ENCODE data around the gene HEXB.

The HEXB gene

GRCh38 chr5:74761241-74761640 is 76.2 kb downstream of the HEXB start:
- TF ChIP-seq TAF1 (IDR thresholded peaks at IDR 0.05; ENCODE audit: low read depth) (no peak), CREB1 (IDR thresholded peaks at IDR 0.05; ENCODE audit: low read depth) (no peak), NFIC (IDR thresholded peaks at IDR 0.05) (no peak), EGR1 (IDR thresholded peaks at IDR 0.05) (no peak), YY1 (IDR thresholded peaks at IDR 0.05; ENCODE audit: low read depth) (no peak), REST (IDR thresholded peaks at IDR 0.05; ENCODE audit: low read depth) (no peak), TEAD4 (IDR thresholded peaks at IDR 0.05) (no peak), FOXM1 (IDR thresholded peaks at IDR 0.05; ENCODE audit: borderline replicate concordance, low read depth) (no peak), USF1 (IDR thresholded peaks at IDR 0.05) (no peak), MAX (IDR thresholded peaks at IDR 0.05) (no peak), ZBTB7A (IDR thresholded peaks at IDR 0.05; ENCODE audit: low read depth) (no peak), CEBPB (IDR thresholded peaks at IDR 0.05) (no peak), RAD21 (IDR thresholded peaks at IDR 0.05; ENCODE audit: low read depth) (no peak), TCF12 (IDR thresholded peaks at IDR 0.05; ENCODE audit: low read depth) (no peak), EP300 (IDR thresholded peaks at IDR 0.05; ENCODE audit: borderline replicate concordance) (no peak)

- peak; percentile 21; the same call in 1 of the 2 replicates for TF ChIP-seq TEAD4 (IDR thresholded peaks at IDR 0.05)
- no peak for TF ChIP-seq EP300 (IDR thresholded peaks at IDR 0.05; ENCODE audit: borderline replicate concordance)
- peak; percentile 40; the same call in 1 of the 2 replicates for TF ChIP-seq TCF12 (IDR thresholded peaks at IDR 0.05; ENCODE audit: low read depth)
- TF ChIP-seq REST (IDR thresholded peaks at IDR 0.05; ENCODE audit: low read depth) = no peak
- TF ChIP-seq CREB1 (IDR thresholded peaks at IDR 0.05; ENCODE audit: low read depth) = no peak
- TF ChIP-seq CEBPB (IDR thresholded peaks at IDR 0.05) = no peak
- TF ChIP-seq RAD21 (IDR thresholded peaks at IDR 0.05; ENCODE audit: low read depth) = no peak
- no peak for TF ChIP-seq FOXM1 (IDR thresholded peaks at IDR 0.05; ENCODE audit: borderline replicate concordance, low read depth)
- TF ChIP-seq ZBTB7A (IDR thresholded peaks at IDR 0.05; ENCODE audit: low read depth) = no peak
- no peak for TF ChIP-seq USF1 (IDR thresholded peaks at IDR 0.05)
- TF ChIP-seq EGR1 (IDR thresholded peaks at IDR 0.05) = no peak
- TF ChIP-seq NFIC (IDR thresholded peaks at IDR 0.05) = no peak
- TF ChIP-seq MAX (IDR thresholded peaks at IDR 0.05) = no peak
These were observed 77.6 kb downstream of the HEXB start for GRCh38 chr5:74762599-74762998.

- no peak for TF ChIP-seq REST (IDR thresholded peaks at IDR 0.05; ENCODE audit: low read depth)
- no peak for TF ChIP-seq USF1 (IDR thresholded peaks at IDR 0.05)
- TF ChIP-seq EP300 (IDR thresholded peaks at IDR 0.05; ENCODE audit: borderline replicate concordance) = no peak
- no peak for TF ChIP-seq RAD21 (IDR thresholded peaks at IDR 0.05; ENCODE audit: low read depth)
- no peak for TF ChIP-seq FOXM1 (IDR thresholded peaks at IDR 0.05; ENCODE audit: borderline replicate concordance, low read depth)
- TF ChIP-seq CEBPB (IDR thresholded peaks at IDR 0.05) = no peak
- TF ChIP-seq TCF12 (IDR thresholded peaks at IDR 0.05; ENCODE audit: low read depth) = no peak
- no peak for TF ChIP-seq TEAD4 (IDR thresholded peaks at IDR 0.05)
- no peak for TF ChIP-seq EGR1 (IDR thresholded peaks at IDR 0.05)
- no peak for TF ChIP-seq TAF1 (IDR thresholded peaks at IDR 0.05; ENCODE audit: low read depth)
- no peak for TF ChIP-seq MAX (IDR thresholded peaks at IDR 0.05)
- no peak for TF ChIP-seq NFIC (IDR thresholded peaks at IDR 0.05)
- no peak for TF ChIP-seq ZBTB7A (IDR thresholded peaks at IDR 0.05; ENCODE audit: low read depth)
- no peak for TF ChIP-seq YY1 (IDR thresholded peaks at IDR 0.05; ENCODE audit: low read depth)
- TF ChIP-seq CREB1 (IDR thresholded peaks at IDR 0.05; ENCODE audit: low read depth) = no peak
These were observed 78.5 kb downstream of the HEXB start for GRCh38 chr5:74763504-74763903.
